Measurements from ENCODE around the gene TC2N.
"Not testable (repeated sequence)": the region's sequence is repeated elsewhere in the genome, so short reads cannot be mapped to it uniquely, and the experiment has no call there.

TC2N gene

DNA sequence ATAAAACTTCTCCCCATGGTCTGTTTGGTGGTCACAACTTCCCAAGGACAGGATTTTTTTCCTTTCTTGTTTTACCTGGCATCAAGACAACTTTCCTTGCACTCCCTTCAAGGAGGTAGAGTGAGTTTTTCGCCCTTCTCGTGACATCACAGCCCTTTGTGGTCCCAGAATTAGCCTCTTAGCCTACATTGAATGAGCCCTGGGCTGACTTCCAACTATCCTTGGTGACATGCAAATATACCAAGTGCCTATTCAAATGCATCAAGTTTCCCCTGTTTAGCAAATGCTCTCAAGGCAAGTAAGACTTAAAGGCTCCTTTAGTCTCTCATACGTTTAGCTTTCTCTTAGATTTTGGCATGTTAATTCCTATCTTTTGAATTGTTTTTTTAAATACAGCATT lies 36.6 kb downstream of the TC2N start:
- DNase-seq, result no peak

DNA sequence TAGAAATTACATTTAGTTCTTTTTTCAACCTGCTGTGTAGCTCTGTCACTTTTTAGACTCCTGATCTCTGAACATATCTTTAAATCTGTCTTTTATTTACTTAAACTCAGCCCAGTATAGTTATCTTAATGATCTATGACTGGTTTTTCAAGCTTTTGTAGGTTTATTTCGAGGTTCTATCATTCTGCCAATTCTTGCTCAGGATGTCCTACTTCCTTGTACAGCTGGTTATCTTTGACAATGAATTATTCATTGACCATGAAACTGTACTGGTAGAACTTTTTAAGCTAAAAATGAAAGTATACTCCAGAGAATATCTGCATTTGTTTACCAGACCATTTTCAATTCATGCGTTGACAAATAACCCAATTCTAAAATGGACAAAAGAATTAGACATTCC lies 37.8 kb downstream of the TC2N start:
- DNase-seq, result no peak

DNA sequence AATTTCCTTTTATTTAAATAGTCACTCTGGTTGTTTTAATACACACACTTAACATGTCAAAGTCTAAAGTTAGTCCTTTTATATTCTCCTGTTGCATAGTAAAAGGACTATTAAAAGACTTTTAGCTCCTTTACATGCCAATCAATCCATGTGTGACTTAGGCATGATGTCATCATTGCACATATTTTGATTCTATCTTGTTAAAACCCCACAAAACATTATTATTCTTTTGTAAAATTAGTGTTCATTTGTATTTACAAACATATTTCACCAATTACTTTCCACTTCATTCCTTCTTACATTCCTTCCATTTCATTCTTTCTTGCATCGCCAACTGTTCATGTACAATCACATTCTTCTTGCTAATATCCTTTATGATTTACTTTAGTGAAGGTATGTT lies 39.6 kb downstream of the TC2N start:
- no peak for DNase-seq

DNA sequence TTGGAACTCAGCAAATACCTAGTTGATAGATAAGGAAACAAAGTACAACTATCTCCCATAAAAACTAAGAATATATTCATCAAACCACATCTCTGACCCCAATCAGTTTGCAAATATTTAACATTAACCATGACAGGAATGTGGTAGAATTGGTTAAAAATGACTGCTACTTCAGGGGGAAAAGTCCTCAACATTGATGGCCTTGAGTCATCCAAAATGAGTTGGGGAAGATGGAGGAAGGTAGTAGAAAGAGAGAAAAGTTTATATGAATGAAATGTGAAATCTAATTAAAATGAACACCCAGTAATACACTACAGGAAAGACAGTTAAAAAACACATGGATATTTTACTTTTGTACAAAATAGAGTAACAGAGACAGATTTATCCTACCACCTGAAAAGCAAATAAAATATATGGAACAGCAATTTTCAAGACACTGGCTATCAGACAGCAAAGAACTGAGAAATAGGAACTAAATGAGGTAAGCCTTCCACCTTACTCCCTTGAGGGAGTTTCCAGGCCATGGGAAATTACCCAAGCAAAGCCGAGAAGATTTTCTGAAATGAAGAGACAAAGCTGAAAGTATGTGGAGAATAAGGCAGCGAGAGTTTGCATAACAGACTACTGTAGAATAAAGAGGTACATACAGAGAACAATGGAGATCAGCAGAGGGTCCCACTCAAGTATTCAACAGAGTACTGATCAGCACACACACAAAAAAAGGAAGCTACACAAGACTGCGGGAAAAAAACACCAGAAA lies 49.6 kb downstream of the TC2N start:
- no peak for DNase-seq

DNA sequence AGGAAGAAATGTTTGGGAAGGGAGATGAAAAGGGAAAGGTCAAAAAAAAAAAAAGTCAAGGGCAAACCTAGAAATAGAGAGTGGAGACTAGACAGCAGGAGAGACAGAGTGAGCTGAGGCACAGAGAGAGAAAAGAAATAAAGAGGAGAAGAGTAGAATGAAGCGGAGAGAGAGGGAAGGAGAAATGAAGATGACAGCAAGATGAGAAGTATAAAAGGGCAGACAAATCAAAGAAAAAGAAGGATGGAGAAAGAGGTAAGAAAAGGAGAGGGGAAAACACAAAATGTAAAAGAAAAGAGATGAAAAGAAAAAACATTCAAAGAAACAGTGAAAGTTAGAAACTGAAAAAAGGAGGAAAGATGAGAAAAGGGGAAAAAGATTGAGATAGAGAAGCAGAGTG lies 53.0 kb downstream of the TC2N start:
- no peak for DNase-seq

DNA sequence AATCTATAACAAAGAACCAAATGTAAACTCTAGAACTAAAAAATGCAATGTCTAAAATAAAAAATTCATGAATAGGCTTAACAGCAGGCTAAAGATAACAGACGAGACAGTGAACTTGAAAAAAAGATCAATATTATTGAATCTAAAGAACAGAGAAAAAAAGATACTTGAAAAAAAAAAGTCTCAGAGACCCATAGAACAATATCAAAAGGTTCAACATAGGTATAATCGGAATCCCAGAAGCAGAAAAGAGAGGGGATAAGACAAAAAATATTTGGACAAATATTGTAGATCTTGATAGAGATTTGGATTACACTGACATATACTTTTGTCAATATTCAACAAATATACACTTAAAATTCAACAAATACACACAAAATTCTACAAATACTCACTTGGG lies 56.6 kb downstream of the TC2N start:
- DNase-seq, result no peak

DNA sequence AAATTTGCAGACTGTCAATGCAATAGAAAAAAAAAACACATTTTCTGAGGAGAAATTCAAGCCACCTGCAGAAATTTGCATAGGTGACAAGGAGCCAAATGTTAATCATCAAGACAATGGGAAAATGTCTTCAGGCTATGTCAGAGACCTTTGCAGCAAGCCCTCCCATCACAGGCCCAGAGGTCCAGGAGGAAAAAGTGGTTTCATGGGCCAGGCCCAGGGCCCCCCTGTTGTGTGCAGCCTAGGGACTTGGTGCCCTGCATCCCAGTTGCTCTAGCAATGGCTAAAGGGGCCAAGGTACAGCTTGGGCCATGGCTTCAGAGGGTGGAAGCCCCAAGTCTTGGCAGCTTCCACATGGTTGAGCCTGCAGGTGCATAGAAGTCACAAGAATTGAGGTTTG lies 60.6 kb downstream of the TC2N start:
- no peak for DNase-seq

DNA sequence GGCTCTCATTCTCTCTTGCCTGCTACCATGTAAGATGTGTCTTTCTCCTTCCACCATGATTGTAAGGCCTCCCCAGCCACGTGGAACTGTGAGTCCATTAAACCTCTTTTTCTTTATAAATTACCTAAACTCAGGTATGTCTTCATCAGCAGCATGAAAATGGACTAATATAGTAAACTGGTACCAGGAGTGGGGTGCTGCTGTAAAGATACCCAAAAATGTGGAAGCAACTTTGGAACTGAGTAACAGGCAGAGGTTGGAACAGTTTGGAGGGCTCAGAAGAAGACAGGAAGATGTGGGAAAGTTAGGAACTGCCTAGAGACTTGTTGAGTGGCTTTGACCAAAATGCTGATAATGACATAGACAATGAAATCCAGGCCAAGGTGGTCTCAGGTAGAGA lies 61.2 kb downstream of the TC2N start:
- not testable (repeated sequence) for DNase-seq

DNA sequence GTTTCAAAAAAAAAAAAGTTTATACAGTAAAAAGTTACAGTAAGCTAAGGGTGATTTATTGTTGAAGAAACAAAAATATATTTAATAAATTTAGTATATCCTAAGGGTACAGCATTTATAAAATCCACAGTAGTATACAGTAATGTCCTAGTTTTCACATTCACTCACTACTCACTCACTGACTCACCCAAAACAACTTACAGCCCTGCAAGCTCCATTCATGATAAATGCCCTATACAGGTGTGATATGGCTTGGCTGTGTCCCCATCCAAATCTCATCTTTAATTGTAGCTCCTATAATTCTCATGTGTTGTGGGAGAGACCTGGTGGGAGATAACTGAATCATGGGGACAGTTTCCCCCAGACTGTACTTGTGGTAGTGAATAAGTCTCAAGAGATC lies 61.7 kb downstream of the TC2N start:
- no peak for DNase-seq

DNA sequence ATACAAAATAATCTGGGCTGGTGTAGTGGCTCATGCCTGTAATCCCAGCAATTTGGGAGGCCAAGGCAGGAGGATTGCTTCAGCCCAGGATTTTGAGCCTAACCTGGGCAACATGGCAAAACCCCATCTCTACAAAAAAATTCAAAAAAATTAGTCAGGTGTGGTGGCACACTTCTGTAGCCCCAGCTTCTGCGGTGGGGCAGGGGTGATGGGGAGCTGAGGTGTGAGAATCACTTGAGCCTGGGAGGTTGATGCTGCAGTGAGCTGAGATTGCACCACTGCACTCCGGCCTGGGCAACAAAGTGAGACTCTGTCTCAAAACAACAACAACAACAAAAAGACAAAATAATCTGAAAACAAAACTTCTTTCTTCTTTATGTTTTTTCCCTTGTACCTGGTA lies 66.0 kb downstream of the TC2N start:
- DNase-seq, result no peak

DNA sequence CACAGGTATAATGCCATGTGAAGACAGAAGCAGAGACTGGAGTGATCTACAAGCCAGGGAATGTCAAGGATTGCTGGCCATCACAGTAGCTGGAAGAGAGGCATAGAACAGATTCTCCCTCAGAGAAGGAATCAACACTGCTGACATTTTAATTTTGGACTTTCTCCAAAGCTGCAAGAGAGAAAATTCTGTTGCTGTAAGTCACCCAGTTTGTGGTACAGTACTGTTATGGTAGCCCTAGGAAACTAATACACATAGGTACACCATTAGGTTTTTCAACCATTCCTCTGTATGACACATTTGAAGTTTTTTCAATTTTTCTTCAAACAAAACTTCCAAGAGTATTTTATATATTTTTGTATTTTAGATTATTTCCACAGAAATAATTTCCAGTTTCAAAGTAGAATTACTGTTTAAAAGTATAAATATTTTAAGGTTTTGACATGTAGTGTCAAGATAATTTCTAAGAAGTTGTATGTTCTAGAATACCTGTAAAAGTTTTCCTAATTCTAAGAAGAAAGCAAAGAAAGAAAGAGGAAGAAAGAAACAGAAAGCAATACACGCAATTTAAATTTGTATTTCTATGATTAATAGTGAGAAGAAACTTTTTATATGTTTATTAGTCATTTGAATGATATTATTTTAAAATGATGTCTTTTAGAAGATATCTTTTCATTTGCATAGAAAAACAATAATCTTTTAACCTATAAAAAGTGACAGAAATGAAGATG lies 70.6 kb downstream of the TC2N start:
- no peak for DNase-seq

DNA sequence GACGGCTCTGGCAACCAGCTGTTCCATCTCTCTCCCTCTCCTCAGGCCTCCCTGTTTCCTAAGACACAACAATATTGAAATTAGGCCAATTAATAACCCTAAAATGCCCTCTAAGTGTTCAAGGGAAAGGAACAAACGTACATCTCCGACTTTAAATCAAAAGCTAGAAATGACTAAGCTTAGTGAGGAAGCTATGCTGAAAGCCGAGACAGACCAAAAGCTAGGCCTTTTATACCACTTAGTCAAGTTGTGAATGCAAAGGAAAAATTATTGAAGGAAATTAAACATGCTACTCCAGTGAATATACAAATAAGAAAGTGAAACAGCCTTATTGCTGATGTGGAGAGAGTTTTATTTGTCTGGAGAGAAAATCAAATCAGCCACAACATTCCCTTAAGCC lies 73.6 kb downstream of the TC2N start:
- DNase-seq, result no peak

DNA sequence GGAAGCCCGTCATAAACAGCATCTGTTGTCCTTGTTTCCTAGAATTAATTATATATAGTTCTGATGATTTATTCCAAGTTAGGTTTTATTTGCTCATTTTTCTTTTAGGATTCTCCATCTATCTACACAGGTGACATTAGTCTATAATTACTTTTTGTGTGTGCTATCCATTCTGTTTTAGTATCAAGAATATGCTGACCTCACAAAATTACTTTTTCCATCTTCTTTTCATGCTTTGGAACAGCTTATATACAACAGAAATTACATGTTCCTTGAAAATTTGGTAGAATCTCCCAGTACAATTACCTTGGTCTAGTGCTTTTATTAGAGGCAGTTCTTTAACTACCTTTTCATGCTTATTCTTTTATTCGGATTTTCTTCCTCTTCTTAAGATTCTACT lies 81.1 kb downstream of the TC2N start:
- no peak for DNase-seq

DNA sequence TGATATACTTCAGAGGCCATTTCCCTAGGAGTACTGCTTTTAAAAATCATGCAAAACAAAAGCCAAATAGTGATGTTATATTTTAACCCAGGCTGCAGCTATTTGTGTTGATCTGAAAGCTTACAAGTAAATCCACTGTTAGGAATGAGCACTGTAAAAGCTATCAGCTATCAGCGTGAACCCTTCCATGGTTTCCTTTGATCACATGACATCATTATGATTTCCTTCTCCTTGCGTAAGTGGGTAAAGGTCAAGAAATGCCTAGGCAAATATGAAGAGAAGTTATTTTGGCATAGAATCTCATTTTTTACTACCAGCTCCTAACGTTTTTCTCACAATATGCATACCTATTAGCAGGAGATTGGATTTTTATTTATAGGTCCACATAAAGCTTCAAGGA lies 86.9 kb downstream of the TC2N start:
- DNase-seq, result no peak

DNA sequence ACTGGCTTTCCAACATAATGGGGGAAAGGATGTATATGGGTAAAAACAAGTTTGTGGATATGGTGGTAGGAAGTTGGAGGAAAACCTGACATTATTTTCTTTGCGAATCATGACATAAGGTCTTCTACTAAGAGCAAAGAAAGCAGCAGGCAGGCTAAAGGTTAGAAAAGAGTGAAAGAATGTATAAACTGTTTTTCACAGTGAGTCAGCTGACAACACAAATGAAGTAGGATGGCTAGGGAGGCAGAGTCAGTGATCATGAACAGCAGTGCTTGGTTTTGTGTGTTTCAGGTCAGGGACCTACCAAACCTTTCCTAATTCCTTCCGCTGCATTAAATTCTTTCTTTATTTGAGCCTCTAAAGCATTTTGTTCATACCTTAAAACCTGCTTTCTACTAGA lies 89.1 kb downstream of the TC2N start:
- no peak for DNase-seq

DNA sequence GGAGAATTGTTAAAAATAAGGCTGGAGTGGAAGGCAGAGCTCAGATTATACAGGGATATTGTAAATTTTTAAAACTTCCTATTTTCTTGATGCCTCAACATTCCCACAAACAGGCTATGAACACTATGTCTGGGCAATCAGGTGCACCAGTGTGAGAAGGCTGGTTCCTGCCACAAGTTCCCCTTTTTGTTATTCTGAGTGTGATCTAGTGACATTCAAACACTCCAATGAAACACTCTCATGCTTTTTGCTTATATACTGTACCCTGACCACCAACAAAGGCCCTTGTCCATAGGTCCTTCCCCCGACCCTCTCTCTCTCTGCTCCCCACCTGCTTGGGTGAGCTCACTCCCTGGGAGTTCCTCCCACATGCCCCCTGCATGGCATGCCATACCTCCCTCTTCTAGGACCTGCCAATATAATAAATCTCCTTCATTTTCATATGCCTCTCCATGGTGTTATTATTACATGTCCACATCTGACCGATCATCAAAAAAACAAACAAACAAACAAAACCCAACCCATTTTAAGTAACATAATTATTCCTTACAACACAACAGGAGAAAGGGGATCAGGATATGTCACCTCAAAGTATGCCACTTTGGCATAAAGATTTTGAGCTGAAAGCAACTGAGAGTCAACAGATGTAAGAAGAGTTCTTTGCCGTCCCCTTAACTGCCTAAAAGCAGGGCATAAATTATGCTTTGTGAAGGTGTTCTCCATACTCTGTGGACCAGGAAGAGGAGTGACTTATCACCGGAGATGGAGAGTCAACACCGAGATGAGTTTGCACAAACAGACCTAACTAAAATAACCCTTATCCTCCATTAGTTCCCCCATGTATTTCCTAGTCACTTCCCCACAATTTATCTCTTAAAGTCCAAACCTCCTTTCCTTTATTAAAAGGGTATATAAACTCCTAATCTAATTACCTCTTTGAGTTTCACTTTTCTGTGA lies 92.9 kb downstream of the TC2N start:
- DNase-seq, result no peak

DNA sequence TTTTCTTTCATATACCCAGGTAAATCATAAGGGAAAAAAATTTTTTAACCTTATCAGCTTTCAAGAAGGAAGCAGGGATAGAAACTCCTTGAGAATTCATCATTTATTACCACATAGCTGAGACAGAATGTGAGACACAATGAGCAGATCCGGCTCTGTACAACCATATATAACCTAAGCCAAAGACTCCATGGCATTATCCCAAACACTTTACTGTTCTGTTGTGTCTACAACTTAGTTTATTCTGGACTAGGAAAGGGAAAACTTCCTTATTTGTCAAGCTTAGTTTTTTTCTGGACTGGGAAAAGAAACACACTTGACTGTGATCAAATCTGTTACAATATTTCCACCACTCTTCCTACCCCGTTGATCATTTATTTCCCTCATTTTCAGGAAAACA lies 97.2 kb downstream of the TC2N start:
- no peak for DNase-seq

DNA sequence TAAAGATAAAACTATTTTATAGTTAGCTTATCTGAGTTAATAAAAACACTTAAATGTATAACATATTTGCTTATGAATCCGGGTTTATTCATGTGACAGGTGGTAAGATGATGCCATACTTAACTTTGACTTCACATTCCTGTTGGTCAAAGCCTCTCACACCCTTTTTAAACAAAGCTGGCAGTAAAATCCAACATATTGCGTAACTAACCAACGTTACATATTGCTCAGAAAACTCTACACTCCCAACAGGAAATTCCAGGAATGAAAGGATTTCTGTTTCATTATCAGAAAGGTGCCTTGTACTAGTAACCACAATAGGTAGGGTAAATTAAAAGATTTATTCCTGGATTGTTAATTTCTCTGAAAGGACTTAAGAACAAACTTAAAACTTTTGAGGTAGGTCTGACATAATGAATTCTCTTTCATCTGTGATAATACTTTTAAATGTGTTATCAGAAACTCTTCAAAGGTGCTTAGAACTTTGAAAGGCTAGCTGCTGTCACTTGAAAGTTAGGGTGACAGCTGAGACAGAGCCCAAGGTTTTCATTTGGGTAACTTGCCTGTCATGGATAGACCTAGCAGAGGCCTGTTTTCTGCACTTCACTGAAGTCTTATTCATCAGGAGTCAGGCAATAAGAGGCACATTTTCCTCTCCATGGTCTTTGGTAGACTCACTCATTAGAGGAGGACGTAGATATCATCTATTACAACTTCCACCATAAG lies 111.6 kb downstream of the TC2N start:
- no peak for DNase-seq

DNA sequence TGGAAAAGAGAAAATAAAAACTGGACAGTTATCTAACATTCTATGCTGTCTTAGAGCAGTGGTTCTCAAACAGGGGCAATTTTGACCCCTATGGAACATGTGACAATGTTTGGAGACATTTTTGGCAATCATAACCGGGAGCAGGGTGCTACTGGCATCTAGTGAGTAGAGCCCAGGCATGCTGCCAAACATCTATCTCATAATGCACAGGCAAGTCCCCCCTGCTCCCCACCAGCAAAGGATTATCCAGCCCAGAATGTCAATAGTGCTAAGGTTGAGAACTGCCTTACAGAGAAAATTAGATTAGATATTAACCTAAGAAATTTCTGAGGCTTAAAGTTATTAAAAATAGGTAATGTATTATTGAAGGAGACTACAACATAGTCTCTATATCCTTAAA lies 112.5 kb downstream of the TC2N start:
- no peak for DNase-seq

DNA sequence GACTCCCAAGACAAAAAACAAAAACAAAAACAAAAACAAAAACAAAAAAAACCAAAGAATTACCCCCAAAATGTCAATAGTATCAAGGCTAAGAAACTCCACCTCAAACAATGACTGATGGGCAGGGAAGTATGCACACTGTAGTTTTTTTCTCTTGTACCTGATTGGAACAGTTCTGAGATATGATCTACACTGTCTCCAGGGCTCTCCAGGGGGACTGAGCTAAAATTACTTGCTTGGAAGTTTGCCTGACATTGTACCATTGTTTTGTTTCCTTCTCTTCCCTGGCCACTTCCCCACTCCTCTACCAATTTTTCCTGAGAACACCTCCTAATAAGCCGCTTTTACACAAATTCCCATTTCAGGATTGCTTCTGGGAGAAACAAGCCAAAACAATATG lies 113.2 kb downstream of the TC2N start:
- no peak for DNase-seq

DNA sequence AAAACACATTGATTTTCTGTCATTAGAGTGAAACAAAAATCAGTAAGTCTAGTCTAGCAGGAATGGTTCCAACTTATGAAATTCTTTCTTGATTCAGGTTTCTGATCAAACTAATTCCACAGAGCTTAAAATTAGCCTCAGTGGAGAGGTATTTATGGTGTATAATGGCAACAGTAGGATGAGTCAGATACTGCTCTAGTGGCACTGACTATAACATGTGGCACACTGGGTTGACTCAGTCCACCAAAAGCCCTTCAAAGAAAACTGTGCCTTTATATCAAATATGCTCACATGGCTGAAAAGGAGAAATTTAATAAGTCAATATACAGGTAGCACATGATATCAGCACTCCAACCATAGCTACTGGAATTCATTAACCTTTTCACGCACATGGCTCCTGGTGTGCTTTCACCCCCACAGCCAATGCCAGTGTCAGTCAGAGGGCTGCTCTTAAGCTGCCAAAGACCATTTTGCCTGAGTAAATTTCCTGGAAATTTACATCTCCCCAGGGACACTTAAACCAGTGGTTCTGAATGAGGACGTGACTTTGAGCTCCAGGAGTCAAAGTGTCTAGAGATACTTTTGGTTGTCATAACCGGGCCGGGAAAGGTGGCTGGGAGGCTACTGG lies 113.7 kb downstream of the TC2N start:
- no peak for DNase-seq

DNA sequence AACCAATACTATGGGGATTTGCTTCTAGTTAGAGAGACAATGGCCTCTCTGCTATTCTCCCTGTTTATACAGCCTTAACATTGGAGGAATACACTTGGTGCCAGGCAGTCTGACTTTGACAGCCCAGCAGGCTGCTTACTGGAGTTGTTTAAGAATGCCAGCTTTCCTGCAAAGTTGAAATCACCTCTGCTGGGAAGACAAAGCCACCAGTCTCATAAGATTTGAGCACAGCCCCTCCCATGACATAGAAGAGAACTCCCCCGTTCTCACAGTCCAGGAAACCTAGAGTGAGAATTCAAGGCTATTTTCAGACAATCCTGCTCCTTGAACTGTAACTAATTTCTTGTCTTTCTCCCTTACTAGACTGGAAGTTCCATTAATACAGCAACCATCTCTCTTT lies 114.4 kb downstream of the TC2N start:
- DNase-seq, result no peak

Data from effector CD4-positive, alpha-beta T cell (primary cell).